ENCODE results near the gene KMT2D.

KMT2D gene

DNA sequence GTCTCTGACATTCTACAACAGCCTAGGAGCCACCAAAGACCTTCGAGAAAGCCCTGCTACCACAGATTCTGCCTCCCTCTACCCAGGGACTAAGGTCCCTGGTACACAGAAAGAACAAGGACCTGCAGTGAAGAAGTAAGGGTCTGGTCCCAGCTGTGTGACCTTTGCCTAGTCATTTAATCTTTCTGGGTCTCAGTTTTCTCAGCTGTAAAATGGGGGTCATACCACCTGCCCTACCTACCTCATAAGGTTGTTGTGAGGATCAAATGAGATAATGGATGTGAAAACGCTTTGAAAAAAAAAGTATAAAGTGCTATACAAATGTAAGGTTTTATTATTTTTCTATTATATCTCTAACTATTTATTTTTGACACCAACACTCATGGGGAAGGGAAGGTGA lies 36.8 kb downstream of the KMT2D start:
- FAIRE-seq: no peak

DNA sequence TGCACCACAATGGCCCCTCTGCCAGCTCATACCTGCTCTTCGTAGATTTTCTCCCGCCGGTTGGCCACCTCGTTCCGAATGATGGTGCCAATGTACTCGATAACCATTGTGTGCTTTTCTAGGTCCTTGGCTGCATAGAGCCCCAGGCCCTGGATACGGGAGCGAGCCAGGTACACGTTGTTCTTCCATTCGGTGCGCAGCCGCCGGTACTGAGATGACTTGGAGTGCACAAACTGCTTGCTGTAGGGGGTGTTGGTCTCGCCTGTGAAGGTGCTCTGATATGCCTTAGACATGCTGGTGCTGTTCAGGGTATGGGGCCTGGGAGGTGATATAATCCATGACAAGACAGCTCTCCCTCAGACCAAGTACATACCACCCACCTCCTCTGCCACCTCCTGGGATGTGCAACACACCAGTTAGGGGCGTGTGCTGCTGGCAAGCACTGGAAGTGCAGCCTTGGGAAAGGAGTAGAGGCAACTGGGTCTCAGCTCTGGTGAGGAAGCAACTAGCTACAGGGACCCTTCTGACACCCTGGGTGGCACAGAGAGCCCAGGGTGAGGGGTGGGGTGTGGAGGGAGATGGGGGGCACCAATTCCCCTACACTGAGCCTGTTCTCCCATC lies 37.9 kb downstream of the KMT2D start:
- FAIRE-seq: no peak

More for the DNA sequence above, 36.8 kb downstream of the KMT2D start:
- DNase-seq (ENCODE audit: insufficient read length, low spot score): no peak
- TF ChIP-seq TAF1 (IDR thresholded peaks at IDR 0.05; ENCODE audit: low read depth, low read length) (no peak), POU2F2 (IDR thresholded peaks at IDR 0.05; ENCODE audit: low read depth, low read length) (no peak), SPI1 (IDR thresholded peaks at IDR 0.05; ENCODE audit: low read depth, low read length) (no peak), POLR2A (IDR thresholded peaks at IDR 0.05; ENCODE audit: low read depth, low read length) (no peak), POLR2AphosphoS5 (IDR thresholded peaks at IDR 0.05; ENCODE audit: low read depth, low read length) (no peak), PAX5 (IDR thresholded peaks at IDR 0.05; ENCODE audit: insufficient read depth, low read length, severe bottlenecking) (no peak)

DNA sequence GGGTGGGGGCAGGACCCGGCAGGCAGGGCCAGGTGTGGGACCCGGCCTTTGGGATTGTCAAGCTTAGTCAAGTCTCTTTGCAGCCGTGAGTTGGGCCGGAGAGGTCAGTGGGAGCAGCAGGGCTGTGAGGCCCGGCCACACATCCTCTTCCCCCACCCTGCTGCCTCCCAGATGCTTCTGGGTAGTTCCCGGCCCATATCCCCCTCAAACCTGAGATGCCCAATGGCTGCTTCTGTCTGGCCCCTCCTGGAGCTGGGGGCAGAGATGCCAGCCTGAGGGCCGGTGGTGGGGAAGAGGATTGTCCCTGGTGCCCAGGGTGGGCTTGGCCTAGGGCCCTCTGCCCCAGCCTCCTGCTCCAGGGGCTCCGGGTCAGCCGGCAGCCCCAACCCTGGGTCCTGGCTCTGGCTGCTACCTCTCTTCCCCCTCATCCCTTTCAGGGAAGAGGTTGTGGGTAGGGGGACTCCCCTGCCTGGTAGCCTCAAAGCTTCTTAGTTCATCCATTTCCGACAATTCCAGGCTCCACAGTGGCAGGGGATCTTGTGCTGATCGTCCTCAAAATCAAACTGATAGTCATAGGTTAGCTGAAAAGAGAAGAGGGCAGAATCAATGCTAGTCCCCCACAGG lies 39.2 kb downstream of the KMT2D start:
- DNase-seq (ENCODE audit: insufficient read length, low spot score): no peak
- TF ChIP-seq SPI1 (IDR thresholded peaks at IDR 0.05; ENCODE audit: low read depth, low read length) (no peak), TAF1 (IDR thresholded peaks at IDR 0.05; ENCODE audit: low read depth, low read length) (no peak), POLR2A (IDR thresholded peaks at IDR 0.05; ENCODE audit: low read depth, low read length) (no peak), PAX5 (IDR thresholded peaks at IDR 0.05; ENCODE audit: insufficient read depth, low read length, severe bottlenecking) (no peak), POU2F2 (IDR thresholded peaks at IDR 0.05; ENCODE audit: low read depth, low read length) (no peak), POLR2AphosphoS5 (IDR thresholded peaks at IDR 0.05; ENCODE audit: low read depth, low read length) (no peak)
- no peak for FAIRE-seq

More for the DNA sequence above, 37.9 kb downstream of the KMT2D start:
- DNase-seq (ENCODE audit: insufficient read length, low spot score): no peak
- TF ChIP-seq POLR2A (IDR thresholded peaks at IDR 0.05; ENCODE audit: low read depth, low read length) (no peak), POLR2AphosphoS5 (IDR thresholded peaks at IDR 0.05; ENCODE audit: low read depth, low read length) (no peak), POU2F2 (IDR thresholded peaks at IDR 0.05; ENCODE audit: low read depth, low read length) (no peak), PAX5 (IDR thresholded peaks at IDR 0.05; ENCODE audit: insufficient read depth, low read length, severe bottlenecking) (no peak), SPI1 (IDR thresholded peaks at IDR 0.05; ENCODE audit: low read depth, low read length) (no peak), TAF1 (IDR thresholded peaks at IDR 0.05; ENCODE audit: low read depth, low read length) (no peak)

DNA sequence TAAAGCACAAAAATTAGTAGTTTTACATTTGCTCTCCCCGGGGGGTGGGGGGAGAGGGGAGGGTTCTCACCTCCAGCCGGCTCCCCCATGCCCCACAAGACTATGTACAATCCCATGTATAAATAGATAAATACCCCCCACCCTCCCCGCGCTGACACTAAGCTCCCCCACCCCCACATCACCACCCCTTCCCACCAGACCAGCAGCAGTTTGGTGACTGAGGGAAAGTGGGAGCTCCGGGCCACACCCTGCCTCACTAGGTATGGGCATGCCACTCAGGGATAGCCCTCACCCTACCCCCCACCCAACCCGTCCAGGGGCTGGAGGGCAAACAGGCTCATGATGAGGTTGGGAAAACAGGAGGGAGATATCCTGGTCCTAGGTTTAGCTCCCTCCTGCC lies 40.2 kb downstream of the KMT2D start:
- FAIRE-seq: no peak
- no peak for DNase-seq (ENCODE audit: insufficient read length, low spot score)
- TF ChIP-seq POLR2A (IDR thresholded peaks at IDR 0.05; ENCODE audit: low read depth, low read length): no peak
- TF ChIP-seq POU2F2 (IDR thresholded peaks at IDR 0.05; ENCODE audit: low read depth, low read length): no peak
- no peak for TF ChIP-seq PAX5 (IDR thresholded peaks at IDR 0.05; ENCODE audit: insufficient read depth, low read length, severe bottlenecking)
- TF ChIP-seq SPI1 (IDR thresholded peaks at IDR 0.05; ENCODE audit: low read depth, low read length): no peak
- TF ChIP-seq TAF1 (IDR thresholded peaks at IDR 0.05; ENCODE audit: low read depth, low read length): no peak
- TF ChIP-seq POLR2AphosphoS5 (IDR thresholded peaks at IDR 0.05; ENCODE audit: low read depth, low read length): no peak

DNA sequence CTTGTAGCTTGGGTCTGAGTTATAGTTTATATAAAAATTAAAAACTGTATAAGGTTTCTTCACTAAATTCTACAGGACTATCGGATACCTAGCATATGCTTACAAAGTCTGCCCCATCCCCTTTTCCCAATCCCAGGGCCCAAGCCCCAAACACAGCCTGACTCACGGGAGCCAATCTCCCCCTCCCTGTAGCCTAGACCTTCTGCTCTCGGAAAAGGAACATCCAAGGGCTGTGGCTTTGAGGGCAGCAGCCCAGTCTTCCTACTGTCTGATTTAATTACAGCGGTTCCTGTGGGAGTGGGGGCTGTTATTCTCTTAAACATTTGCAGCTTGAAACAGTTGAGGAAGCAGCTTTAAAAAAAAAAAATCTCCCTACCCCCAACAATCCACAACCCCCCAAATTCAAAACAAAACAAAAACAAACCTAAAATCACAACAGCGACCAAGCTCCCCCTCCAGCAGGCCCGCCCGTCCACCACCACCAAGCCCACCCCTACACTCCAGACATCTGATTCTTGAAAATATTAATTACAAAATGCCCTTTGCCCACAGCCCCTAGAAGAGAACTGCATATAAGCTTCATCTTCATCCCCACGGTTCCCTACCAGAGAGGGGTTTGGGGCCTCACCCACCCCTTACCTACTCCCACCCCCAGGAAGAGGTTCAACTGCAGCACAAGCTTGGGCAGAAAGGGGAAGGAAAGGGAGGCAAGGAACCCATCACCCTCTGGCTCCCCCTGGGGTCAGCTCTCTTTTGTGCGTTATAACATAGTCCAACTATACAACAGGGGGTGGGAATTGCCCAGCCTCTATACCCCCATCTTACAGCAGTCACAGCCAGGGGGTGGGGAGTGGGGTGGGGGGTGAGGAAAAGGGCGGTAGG lies 40.9 kb downstream of the KMT2D start:
- no peak for TF ChIP-seq SPI1 (IDR thresholded peaks at IDR 0.05; ENCODE audit: low read depth, low read length)
- no peak for TF ChIP-seq TAF1 (IDR thresholded peaks at IDR 0.05; ENCODE audit: low read depth, low read length)
- TF ChIP-seq PAX5 (IDR thresholded peaks at IDR 0.05; ENCODE audit: insufficient read depth, low read length, severe bottlenecking): no peak
- TF ChIP-seq POLR2AphosphoS5 (IDR thresholded peaks at IDR 0.05; ENCODE audit: low read depth, low read length): no peak
- no peak for TF ChIP-seq POU2F2 (IDR thresholded peaks at IDR 0.05; ENCODE audit: low read depth, low read length)
- no peak for TF ChIP-seq POLR2A (IDR thresholded peaks at IDR 0.05; ENCODE audit: low read depth, low read length)
- FAIRE-seq (no peak), DNase-seq (ENCODE audit: insufficient read length, low spot score) (peak; percentile 71)

DNA sequence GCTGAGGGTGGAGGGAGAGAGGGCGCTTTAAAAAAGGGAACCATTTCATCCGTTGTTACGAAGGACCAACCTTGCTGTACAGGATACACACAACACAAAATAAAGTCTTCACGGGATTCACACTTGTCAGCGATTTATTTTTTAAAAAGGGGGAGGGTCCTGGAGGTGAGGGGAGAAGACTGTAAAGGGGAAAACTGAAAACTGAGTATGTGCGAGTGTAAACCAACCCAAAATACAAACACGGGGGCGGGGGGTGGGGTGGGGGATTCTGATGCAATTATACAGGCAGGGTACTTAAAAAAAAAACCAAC lies 41.5 kb downstream of the KMT2D start:
- TF ChIP-seq POU2F2 (IDR thresholded peaks at IDR 0.05; ENCODE audit: low read depth, low read length): no peak
- TF ChIP-seq POLR2AphosphoS5 (IDR thresholded peaks at IDR 0.05; ENCODE audit: low read depth, low read length): no peak
- no peak for TF ChIP-seq TAF1 (IDR thresholded peaks at IDR 0.05; ENCODE audit: low read depth, low read length)
- TF ChIP-seq SPI1 (IDR thresholded peaks at IDR 0.05; ENCODE audit: low read depth, low read length): no peak
- no peak for TF ChIP-seq PAX5 (IDR thresholded peaks at IDR 0.05; ENCODE audit: insufficient read depth, low read length, severe bottlenecking)
- no peak for TF ChIP-seq POLR2A (IDR thresholded peaks at IDR 0.05; ENCODE audit: low read depth, low read length)
- no peak for DNase-seq (ENCODE audit: insufficient read length, low spot score)
- no peak for FAIRE-seq

DNA sequence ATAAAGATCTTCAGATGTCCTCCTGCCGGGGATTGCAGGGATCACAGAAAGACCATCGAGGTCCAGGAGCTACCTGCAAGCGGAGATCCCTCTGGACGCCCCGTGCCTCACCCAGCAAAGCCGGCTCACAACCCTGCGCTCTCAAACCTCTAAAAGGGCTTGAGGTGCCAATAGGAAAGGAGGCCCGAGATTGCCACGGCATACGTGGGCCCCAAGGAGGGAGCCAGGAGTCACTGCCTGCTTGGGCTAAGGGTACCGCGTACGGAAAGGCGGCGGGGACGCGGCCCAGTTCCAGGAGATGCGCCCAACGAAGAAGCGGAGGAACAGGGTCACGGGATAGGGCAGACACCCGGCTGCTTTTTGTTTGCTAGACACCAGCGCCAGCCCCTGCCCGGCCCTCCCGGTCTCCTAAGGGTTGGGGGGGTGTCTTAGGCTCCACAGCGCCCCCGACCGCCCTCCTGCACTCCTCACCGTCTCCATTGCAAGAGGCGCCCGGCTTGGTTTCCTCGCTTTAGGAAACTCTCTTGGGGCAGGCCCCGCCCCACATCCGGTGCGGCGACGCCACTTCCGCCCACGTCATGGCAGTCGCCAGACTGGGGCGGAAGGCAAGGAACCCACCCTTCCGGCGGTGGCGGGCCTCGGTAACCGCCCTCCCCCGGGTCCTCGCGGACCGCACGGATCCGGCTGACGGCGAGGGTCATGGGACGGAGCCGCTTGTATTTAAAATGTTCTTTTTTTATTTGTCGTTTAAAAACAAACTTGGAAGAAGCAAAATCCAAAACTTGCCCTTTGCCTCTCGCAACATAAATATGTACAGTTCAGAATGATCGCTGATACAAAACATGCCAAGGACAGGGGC lies 42.1 kb downstream of the KMT2D start, which contains the start of gene PRKAG1:
Gene PRKAG1, minus strand, starts transcription at position 516 of the 859 bp plus-strand sequence. Its CDS starts 36 bp downstream, at position 480.
- DNase-seq (ENCODE audit: insufficient read length, low spot score) (peak; percentile 99), FAIRE-seq (peak; percentile 93)

DNA sequence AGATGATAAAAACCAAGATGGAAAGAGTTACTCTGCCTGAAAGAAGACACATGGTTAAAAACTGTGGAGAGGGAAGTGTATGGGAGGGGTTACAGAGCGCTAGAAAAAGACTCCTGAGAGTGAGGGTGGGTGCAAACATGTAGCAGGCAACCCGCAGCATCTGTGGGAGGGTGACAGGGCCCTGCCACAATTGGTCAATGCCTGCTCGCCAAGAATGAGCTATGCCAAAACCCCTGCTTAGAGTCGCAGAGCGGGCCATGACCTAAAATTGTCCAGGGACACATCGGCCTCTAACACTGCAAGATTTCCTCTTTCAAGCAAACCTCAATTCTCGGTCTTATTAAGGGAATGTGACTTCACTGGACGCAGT lies 42.7 kb downstream of the KMT2D start:
- TF ChIP-seq TAF1 (IDR thresholded peaks at IDR 0.05; ENCODE audit: low read depth, low read length) (no peak), SPI1 (IDR thresholded peaks at IDR 0.05; ENCODE audit: low read depth, low read length) (no peak), POU2F2 (IDR thresholded peaks at IDR 0.05; ENCODE audit: low read depth, low read length) (no peak), PAX5 (IDR thresholded peaks at IDR 0.05; ENCODE audit: insufficient read depth, low read length, severe bottlenecking) (no peak), POLR2AphosphoS5 (IDR thresholded peaks at IDR 0.05; ENCODE audit: low read depth, low read length) (no peak), POLR2A (IDR thresholded peaks at IDR 0.05; ENCODE audit: low read depth, low read length) (no peak)
- FAIRE-seq (peak; percentile 79), DNase-seq (ENCODE audit: insufficient read length, low spot score) (no peak)

More for the DNA sequence above, 42.1 kb downstream of the KMT2D start, which contains the start of gene PRKAG1:
- TF ChIP-seq POLR2AphosphoS5 (IDR thresholded peaks at IDR 0.05; ENCODE audit: low read depth, low read length) (peak; percentile 93), PAX5 (IDR thresholded peaks at IDR 0.05; ENCODE audit: insufficient read depth, low read length, severe bottlenecking) (no peak), POU2F2 (IDR thresholded peaks at IDR 0.05; ENCODE audit: low read depth, low read length) (peak; percentile 76; the same call in 1 of the 2 replicates), TAF1 (IDR thresholded peaks at IDR 0.05; ENCODE audit: low read depth, low read length) (peak; percentile 94), SPI1 (IDR thresholded peaks at IDR 0.05; ENCODE audit: low read depth, low read length) (peak; percentile 64), POLR2A (IDR thresholded peaks at IDR 0.05; ENCODE audit: low read depth, low read length) (peak; percentile 94)
